Ovary (tissue), 3 donors: ENCODE results near the gene TBC1D1.

Experiments used
- EP300 ChIP-seq: sonication (generic); formaldehyde crosslinking; IDR thresholded peaks from one replicate; pipeline ENCODE4 v1.6.1; 2017; ENCODE audit warnings: antibody characterized with exemption
- POLR2A ChIP-seq: fragments of 450-650 bp; IDR thresholded peaks from one replicate; pipeline ENCODE4 v1.6.1; 2017; ENCODE audit warnings: antibody characterized with exemption, mild to moderate bottlenecking, moderate library complexity
- TF ChIP-seq, protein P1 (sequence below), 3 donors: fragments of 450-650 bp in 2 of 3; fragments of 200-600 bp in 1 of 3; IDR thresholded peaks; one replicate each; pipeline versions ENCODE4 v1.5.1 to v1.8.0; 2016 to 2022; ENCODE audit warnings: antibody characterized with exemption in 3 of 3, mild to moderate bottlenecking in 1 of 3
- donor health status: DM: no; HTN: no; CAD: no.

DNA sequence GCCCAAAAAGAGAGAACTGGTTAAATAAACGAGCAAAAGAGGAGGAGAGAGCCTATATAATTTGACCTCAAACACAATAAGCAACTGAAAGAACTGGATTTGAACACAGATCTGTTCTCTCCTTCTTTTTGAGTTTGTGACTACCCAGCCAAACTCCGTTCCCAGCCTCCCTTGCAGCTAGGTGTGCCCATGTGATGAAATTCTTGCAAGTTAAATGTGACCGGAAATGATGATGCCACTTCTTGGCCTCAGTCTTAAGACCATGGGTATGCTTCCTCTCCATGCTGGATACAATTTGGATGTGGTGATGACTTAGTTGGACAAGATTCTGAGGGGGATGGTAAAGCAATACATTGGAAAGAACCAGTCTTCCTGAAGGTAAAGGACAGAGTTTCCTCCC is 273.5 kb downstream of the TBC1D1 start:
- no peak for TF ChIP-seq POLR2A
- TF ChIP-seq EP300, result no peak
- TF ChIP-seq, protein P1, sequence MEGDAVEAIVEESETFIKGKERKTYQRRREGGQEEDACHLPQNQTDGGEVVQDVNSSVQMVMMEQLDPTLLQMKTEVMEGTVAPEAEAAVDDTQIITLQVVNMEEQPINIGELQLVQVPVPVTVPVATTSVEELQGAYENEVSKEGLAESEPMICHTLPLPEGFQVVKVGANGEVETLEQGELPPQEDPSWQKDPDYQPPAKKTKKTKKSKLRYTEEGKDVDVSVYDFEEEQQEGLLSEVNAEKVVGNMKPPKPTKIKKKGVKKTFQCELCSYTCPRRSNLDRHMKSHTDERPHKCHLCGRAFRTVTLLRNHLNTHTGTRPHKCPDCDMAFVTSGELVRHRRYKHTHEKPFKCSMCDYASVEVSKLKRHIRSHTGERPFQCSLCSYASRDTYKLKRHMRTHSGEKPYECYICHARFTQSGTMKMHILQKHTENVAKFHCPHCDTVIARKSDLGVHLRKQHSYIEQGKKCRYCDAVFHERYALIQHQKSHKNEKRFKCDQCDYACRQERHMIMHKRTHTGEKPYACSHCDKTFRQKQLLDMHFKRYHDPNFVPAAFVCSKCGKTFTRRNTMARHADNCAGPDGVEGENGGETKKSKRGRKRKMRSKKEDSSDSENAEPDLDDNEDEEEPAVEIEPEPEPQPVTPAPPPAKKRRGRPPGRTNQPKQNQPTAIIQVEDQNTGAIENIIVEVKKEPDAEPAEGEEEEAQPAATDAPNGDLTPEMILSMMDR (IDR thresholded peaks at IDR 0.05), result no peak
